Measurements from ENCODE around the gene DYNC1LI1. TPM values are rescaled to one million over a fixed set of nuclear protein-coding genes. Genes with fewer than 3 reads are reported as not detected.

DYNC1LI1 gene
- total RNA-seq, 1 experiment from 2014 or later, result 56.2 TPM

GRCh38 chr3:32584660-32585059 is 14.0 kb upstream of the DYNC1LI1 start:
- no peak overlapping the region for H3K4me2 ChIP-seq (ENCODE audit: insufficient read depth, insufficient read length, low read length)
- no peak overlapping the region for H2BK120ac ChIP-seq (ENCODE audit: low read depth, low read length, poor library complexity, severe bottlenecking)
- H2BK5ac ChIP-seq (ENCODE audit: insufficient read length, low read length), result no peak overlapping the region
- H3K4me1 ChIP-seq (ENCODE audit: insufficient read depth, low read length), result no peaks in the 10 kb centered on the region; the same call in 1 of the 2 replicates
- Mint-ChIP-seq H3K9me3 (no peaks in the 10 kb centered on the region), H3K27me3 (ENCODE audit: low read depth) (peaks cover 9% of the 10 kb centered on the region), H3K36me3 (ENCODE audit: insufficient read depth in 1 of 3, low read depth in 3 of 3) (no peaks in the 10 kb centered on the region), H3K4me3 (no peak overlapping the region), H3K27ac (no peak overlapping the region; a peak in 1 of 7 replicates), H3K4me1 (peaks cover 0 to 4% of the 10 kb centered on the region in 2 experiments; a peak in 1 of 4 replicates)
- H2BK20ac ChIP-seq (ENCODE audit: low read depth, low read length, poor library complexity, severe bottlenecking), result no peak overlapping the region
- no peak overlapping the region for H3K18ac ChIP-seq (ENCODE audit: insufficient read length, low read depth, low read length)
- H3T11ph ChIP-seq (ENCODE audit: low read length), result no peak overlapping the region
- no peak for DNase-seq
- TF ChIP-seq CTCF (conservative IDR thresholded peaks at IDR 0.05), result no peak
- H3K27ac ChIP-seq (ENCODE audit: insufficient read length, low read depth, low read length), result no peak overlapping the region
- no peaks in the 10 kb centered on the region for H3K9me3 ChIP-seq (ENCODE audit: control insufficient read depth, low read depth, low read length)
- H4K8ac ChIP-seq (replicated peaks; ENCODE audit: insufficient read length, low read depth, low read length), result no peak overlapping the region
- no peak overlapping the region for H3K9ac ChIP-seq (ENCODE audit: extremely low read depth, insufficient read length, low read length)
- H3K23ac ChIP-seq (ENCODE audit: insufficient read length, low read depth, low read length), result no peak overlapping the region
- H2BK12ac ChIP-seq (ENCODE audit: insufficient read length, low read depth, low read length), result no peak overlapping the region
- no peak overlapping the region for H2AK5ac ChIP-seq (ENCODE audit: insufficient read length, low read length)
- no peaks in the 10 kb centered on the region for H3K27me3 ChIP-seq (ENCODE audit: insufficient read depth, low read length)
- no CpG with 5 or more reads among the region's 1 CpG for WGBS (ENCODE audit: extremely low coverage, insufficient read length, low lambda C conversion rate)
- H4K5ac ChIP-seq (ENCODE audit: insufficient read length, low read depth, low read length), result no peak overlapping the region
- H3K4ac ChIP-seq (ENCODE audit: low read depth, low read length), result no peak overlapping the region
- H3K56ac ChIP-seq (ENCODE audit: insufficient read length, low read depth, low read length), result no peak overlapping the region
- no peak overlapping the region for H4K91ac ChIP-seq (ENCODE audit: insufficient read length, low read depth, low read length)
- H3K79me2 ChIP-seq (ENCODE audit: insufficient read depth, low read length), result no peaks in the 10 kb centered on the region
- H4K20me1 ChIP-seq (ENCODE audit: control insufficient read depth, insufficient read depth, insufficient read length), result no peaks in the 10 kb centered on the region
- H3K23me2 ChIP-seq (ENCODE audit: insufficient read length, low read depth, low read length, poor library complexity, severe bottlenecking), result no peaks in the 10 kb centered on the region
- H2AFZ ChIP-seq (ENCODE audit: low read length), result no peak overlapping the region
- H3K14ac ChIP-seq (ENCODE audit: insufficient read depth, low read length), result no peak overlapping the region
- H2BK15ac ChIP-seq (ENCODE audit: low read depth, low read length), result no peak overlapping the region
- no peaks in the 10 kb centered on the region for H3K79me1 ChIP-seq (ENCODE audit: insufficient read depth, low read depth, low read length, poor library complexity, severe bottlenecking)

Data from H9 (cell line).